BJ (cell line): ENCODE measurements around the gene TARS3. TPM values are rescaled to one million over a fixed set of nuclear protein-coding genes. Genes with fewer than 3 reads are reported as not detected.
A peak's percentile ranks its signal among the peaks of the same experiment; 100 is the strongest.

Source experiments
- CTCF ChIA-PET: fragments of 350-600 bp; formaldehyde crosslinking; extraction: SDS; loops from one replicate; lab custom pipeline; 2021; ENCODE audit warnings: antibody characterized with exemption, inconsistent platforms; lab: Yijun Ruan, JAX
- POLR2A ChIA-PET: fragments of 300-600 bp; sonication (Branson Sonifier 250); formaldehyde crosslinking; extraction: SDS; loops from one replicate; lab custom pipeline; 2021; ENCODE audit warnings: antibody characterized with exemption; lab: Charles Lee
- DNase-seq: peaks from one replicate; pipeline ENCODE4 v3.0.0-alpha.2; 2011; ENCODE audit warnings: low read depth
- H3K27me3 ChIP-seq: 2 replicates; pipeline ENCODE4 v1.6.0; 2011; ENCODE audit warnings: low read length; ENCODE audit not compliant: control insufficient read depth, insufficient read depth
- H3K36me3 ChIP-seq: 2 replicates; pipeline ENCODE4 v1.5.1; 2011; ENCODE audit warnings: low read length; ENCODE audit not compliant: control insufficient read depth, insufficient read depth
- H3K4me3 ChIP-seq: 2 replicates; pipeline ENCODE4 v1.5.1; 2011; ENCODE audit warnings: low read depth, mild to moderate bottlenecking, control low read depth, low read length
- CTCF ChIP-seq: IDR thresholded peaks from 2 replicates; pipeline ENCODE4 v1.5.1; 2011; ENCODE audit warnings: low read depth, mild to moderate bottlenecking, control low read depth, inconsistent platforms, low read length, moderate library complexity; ENCODE audit not compliant: insufficient read depth
- polyA plus RNA-seq: library from polyadenylated mRNA; depleted of rRNA; stranded (reverse); fragments of >200 nt; gene quantifications from 2 replicates; pipeline ENCODE4 v1.2.3, GENCODE V29; 2011

Gene TARS3
- polyA plus RNA-seq, 1 experiment = 3.1 TPM

GRCh38 chr15:101641129-101641764 lies 83.0 kb downstream of the TARS3 start:
- CTCF ChIA-PET = interaction anchor here (0.6 to 4.9 kb wide), 23 partner anchors 8 to 355 kb away, joined by 3 to 65 read pairs (median 5); partner anchors contain the start of genes SNRPA1 and TM2D3
- peak; percentile 88 for TF ChIP-seq CTCF
- DNase-seq = no peak
- POLR2A ChIA-PET = no interaction called here
- Histone ChIP-seq H3K36me3 (peaks cover 19% of the 10 kb centered on the region), H3K4me3 (no peak overlapping the region), H3K27me3 (no peaks in the 10 kb centered on the region)

- no peak for DNase-seq
- H3K4me3 ChIP-seq = no peak overlapping the region
- peaks cover 13% of the 10 kb centered on the region for H3K36me3 ChIP-seq
- POLR2A ChIA-PET = interaction anchor here (0.7 to 0.8 kb wide), 2 partner anchors 9 to 29 kb away, joined by 4 to 5 read pairs; no protein-coding TSS in a partner anchor
- no peaks in the 10 kb centered on the region for H3K27me3 ChIP-seq
- no peak for TF ChIP-seq CTCF
- CTCF ChIA-PET = interaction anchor here (0.6 to 4.9 kb wide), 6 partner anchors 10 to 351 kb away, joined by 5 to 36 read pairs (median 19); partner anchors contain the start of gene SNRPA1
These were observed 84.6 kb downstream of the TARS3 start for GRCh38 chr15:101639667-101640066.

- no peak for TF ChIP-seq CTCF
- peaks cover 7% of the 10 kb centered on the region for H3K36me3 ChIP-seq
- POLR2A ChIA-PET = no interaction called here
- no peaks in the 10 kb centered on the region for H3K27me3 ChIP-seq
- no peak for DNase-seq
- H3K4me3 ChIP-seq = no peak overlapping the region
- CTCF ChIA-PET = interaction anchor here (1.0 to 1.7 kb wide), 3 partner anchors 22 to 333 kb away, joined by 3 to 6 read pairs (median 3); no protein-coding TSS in a partner anchor
These were observed 86.4 kb downstream of the TARS3 start for GRCh38 chr15:101637919-101638318.

GRCh38 chr15:101637516-101637915 lies 86.8 kb downstream of the TARS3 start:
- H3K36me3 ChIP-seq = peaks cover 7% of the 10 kb centered on the region
- DNase-seq = no peak
- ChIA-PET POLR2A (no interaction called here), CTCF (interaction anchor here (0.7 to 1.0 kb wide), 3 partner anchors 16 to 269 kb away, joined by 3 read pairs; no protein-coding TSS in a partner anchor)
- H3K27me3 ChIP-seq = no peaks in the 10 kb centered on the region
- no peak for TF ChIP-seq CTCF
- H3K4me3 ChIP-seq = no peak overlapping the region

- POLR2A ChIA-PET = no interaction called here
- Histone ChIP-seq H3K4me3 (no peak overlapping the region), H3K36me3 (peaks cover 5% of the 10 kb centered on the region), H3K27me3 (no peaks in the 10 kb centered on the region)
- no peak for DNase-seq
- CTCF ChIA-PET = interaction anchor here (0.7 kb wide), 1 partner anchor 16 kb away, joined by 3 read pairs; no protein-coding TSS in a partner anchor
- TF ChIP-seq CTCF = no peak
These were observed 87.2 kb downstream of the TARS3 start for GRCh38 chr15:101637038-101637437.
